HepG2 (cell line): ENCODE data around the gene AEBP1. TPM values are rescaled to one million over a fixed set of nuclear protein-coding genes. Genes with fewer than 3 reads are reported as not detected.

ENCODE experiments used
- ATAC-seq: fragments of 200-7000 bp; cut with Tn5 transposase; 3 replicates; pipeline ENCODE4 v1.9.1; 2020; ENCODE audit warnings: mild to moderate bottlenecking, moderate library complexity
- BruUV-seq: library from RNA; stranded (reverse); fragments of 400-500 nt; replicated peaks from 2 replicates; lab custom pipeline; 2021; lab: Mats Ljungman, UMichigan
- CTCF ChIA-PET: fragments of 300-600 bp; formaldehyde crosslinking; extraction: SDS; loops from one replicate; lab custom pipeline; 2021; ENCODE audit warnings: low total read pairs, inconsistent platforms, low intra/inter-chr PET ratio; lab: Yijun Ruan, JAX
- POLR2A ChIA-PET: fragments of 350-600 bp; sonication (Branson Sonifier 250); formaldehyde crosslinking; loops from one replicate; lab custom pipeline; 2020; ENCODE audit warnings: antibody characterized with exemption, inconsistent platforms; lab: Yijun Ruan, JAX
- DNase-seq: peaks from one replicate; pipeline ENCODE4 v3.0.0-alpha.2; 2015; ENCODE audit warnings: low spot score
- FAIRE-seq: peaks from 3 replicates; lab custom pipeline; 2011; peaks lifted over from hg19 to GRCh38; lab: Jason Lieb, UNC
- H2AFZ ChIP-seq: one replicate; pipeline ENCODE4 v1.6.1; 2011; ENCODE audit warnings: low read length, inconsistent platforms
- H3K27ac ChIP-seq: fragments of 300-600 bp; 3 replicates; pipeline ENCODE4 v1.8.0; 2011; ENCODE audit warnings: mixed run types, mild to moderate bottlenecking, mixed read lengths, low read length, inconsistent platforms; ENCODE audit not compliant: insufficient read depth; ENCODE audit errors: extremely low read length
- H3K27me3 ChIP-seq, 2 experiments: fragments of 200-600 bp in 1 of 2; 2 replicates in 1 of 2; 3 replicates in 1 of 2; pipeline versions ENCODE4 v1.6.0 to v1.8.0; 2011; ENCODE audit warnings: low read length in 2 of 2, mild to moderate bottlenecking in 2 of 2, moderate library complexity in 2 of 2, inconsistent platforms in 1 of 2; ENCODE audit not compliant: insufficient read depth in 2 of 2, control insufficient read depth in 1 of 2
- H3K36me3 ChIP-seq, 2 experiments: fragments of 200-600 bp in 1 of 2; replicated peaks in 1 of 2; 2 replicates in 1 of 2; 3 replicates in 1 of 2; pipeline versions ENCODE4 v1.5.1 to v1.8.0; 2011; ENCODE audit warnings: low read length in 2 of 2, inconsistent platforms in 1 of 2; ENCODE audit not compliant: insufficient read depth in 2 of 2, control insufficient read depth in 1 of 2
- H3K4me1 ChIP-seq: 2 replicates; pipeline ENCODE4 v1.5.1; 2012; ENCODE audit warnings: low read length, inconsistent platforms; ENCODE audit not compliant: insufficient read depth
- H3K4me2 ChIP-seq: 2 replicates; pipeline ENCODE4 v1.6.0; 2011; ENCODE audit warnings: low read depth, low read length, inconsistent platforms
- H3K4me3 ChIP-seq, 3 experiments: fragments of 200-600 bp in 1 of 3; sonication (generic), shearing (Covaris generic) in 1 of 3; replicated peaks in 1 of 3; 2 replicates each; pipeline ENCODE4 v1.5.1; 2011 to 2016; ENCODE audit warnings: low read length in 3 of 3, inconsistent platforms in 2 of 3, low read depth in 2 of 3, mild to moderate bottlenecking in 2 of 3, control low read depth in 1 of 3, mixed read lengths in 1 of 3; ENCODE audit not compliant: insufficient read depth in 1 of 3
- H3K79me2 ChIP-seq: one replicate; pipeline ENCODE4 v1.6.1; 2011; ENCODE audit warnings: low read length, inconsistent platforms; ENCODE audit not compliant: insufficient read depth
- H3K9ac ChIP-seq: 2 replicates; pipeline ENCODE4 v1.6.0; 2011; ENCODE audit warnings: mild to moderate bottlenecking, low read depth, low read length, inconsistent platforms; ENCODE audit not compliant: insufficient read depth
- H3K9me3 ChIP-seq: 2 replicates; pipeline ENCODE4 v1.5.1; 2012; ENCODE audit warnings: mild to moderate bottlenecking, low read length
- H4K20me1 ChIP-seq: 2 replicates; pipeline ENCODE4 v1.6.0; 2011; ENCODE audit warnings: inconsistent platforms, mild to moderate bottlenecking, low read length, moderate library complexity; ENCODE audit not compliant: insufficient read depth
- HMG20B ChIP-seq: conservative IDR thresholded peaks from 2 replicates; pipeline ENCODE4 v1.6.1; 2016; ENCODE audit warnings: missing genetic modification reagents, missing compliant biosample characterization
- NCOA1 ChIP-seq: sonication (generic); formaldehyde crosslinking; IDR thresholded peaks from 2 replicates; pipeline ENCODE4 v1.9.0; 2021; ENCODE audit warnings: missing genetic modification reagents
- TAF15 ChIP-seq: fragments of 200-400 bp; formaldehyde crosslinking; IDR thresholded peaks from one replicate; pipeline ENCODE4 v1.6.1; 2018; ENCODE audit warnings: mild to moderate bottlenecking, low read depth, low read length; ENCODE audit not compliant: poor library complexity, severe bottlenecking
- ZKSCAN1 ChIP-seq: fragments of 150-350 bp; IDR thresholded peaks from 2 replicates; pipeline ENCODE4 v1.6.1; 2014; ENCODE audit warnings: low read length
- WGBS: methylation state at CpG from one replicate; pipeline ENCODE4 v1.1.6; 2017; ENCODE audit warnings: low lambda C conversion rate; 5-methylcytosine and 5-hydroxymethylcytosine counted together
- in situ Hi-C: cut with HindIII; loops from 2 replicates; pipeline ENCODE4 v1.10.0; 2017; ENCODE audit warnings: low pct_unique_long_range_greater_than_20kb; ENCODE audit not compliant: extremely low pct_ligation_motif_present
- intact Hi-C: fragments of 100-400 bp; cut with micrococcal nuclease; formaldehyde crosslinking; loops from one replicate; pipeline ENCODE4 v1.10.0; 2022; ENCODE audit not compliant: unreplicated experiment
- polyA plus RNA-seq, 8 experiments: library from polyadenylated mRNA; depleted of rRNA in 3 of 8; stranded (reverse) in 7 of 8; unstranded in 1 of 8; fragments of >200 nt; fragmentation: Illumina TruSeq in 4 of 8; extraction: Trizol in 4 of 8; gene quantifications; 2 replicates each; pipeline versions ENCODE4 v1.2.1 to v1.2.3, GENCODE V29; 2011 to 2016; ENCODE audit warnings: low read depth in 4 of 8, missing spikeins in 1 of 8, mixed read lengths in 1 of 8; ENCODE audit not compliant: insufficient read depth in 1 of 8
- total RNA-seq, 5 experiments: library from RNA; depleted of rRNA; stranded (reverse); fragments of >200 nt; fragmentation: Illumina TruSeq; extraction: Trizol; gene quantifications; 2 replicates each; pipeline ENCODE4 v1.2.3, GENCODE V29; 2016; ENCODE audit warnings: low read depth in 1 of 5
- TF ChIP-seq, protein P1 (sequence below), 2 experiments: IDR thresholded peaks; 2 replicates each; pipeline ENCODE4 v1.6.1; 2011 to 2012; ENCODE audit warnings: low read length in 2 of 2, borderline replicate concordance in 1 of 2, low read depth in 1 of 2, mild to moderate bottlenecking in 1 of 2, moderate library complexity in 1 of 2
- TF ChIP-seq, protein P2 (sequence below): sonication (generic); formaldehyde crosslinking; conservative IDR thresholded peaks from 2 replicates; pipeline ENCODE4 v1.4.0; 2020; ENCODE audit warnings: missing genetic modification reagents
- TF ChIP-seq, protein P3 (sequence below): sonication (generic); formaldehyde crosslinking; IDR thresholded peaks from 2 replicates; pipeline ENCODE4 v1.4.0; 2020; ENCODE audit warnings: mild to moderate bottlenecking, missing genetic modification reagents, borderline replicate concordance
- TF ChIP-seq, protein P4 (sequence below): sonication (generic); formaldehyde crosslinking; IDR thresholded peaks from 2 replicates; pipeline ENCODE4 v1.5.1; 2020; ENCODE audit warnings: mild to moderate bottlenecking, missing genetic modification reagents

AEBP1 gene
- total and polyA plus RNA-seq, 2 of the 13 experiments (the other 11 are each of a cell fraction or from before 2014, with no cell fraction given) = 0.22 to 0.55 TPM

DNA sequence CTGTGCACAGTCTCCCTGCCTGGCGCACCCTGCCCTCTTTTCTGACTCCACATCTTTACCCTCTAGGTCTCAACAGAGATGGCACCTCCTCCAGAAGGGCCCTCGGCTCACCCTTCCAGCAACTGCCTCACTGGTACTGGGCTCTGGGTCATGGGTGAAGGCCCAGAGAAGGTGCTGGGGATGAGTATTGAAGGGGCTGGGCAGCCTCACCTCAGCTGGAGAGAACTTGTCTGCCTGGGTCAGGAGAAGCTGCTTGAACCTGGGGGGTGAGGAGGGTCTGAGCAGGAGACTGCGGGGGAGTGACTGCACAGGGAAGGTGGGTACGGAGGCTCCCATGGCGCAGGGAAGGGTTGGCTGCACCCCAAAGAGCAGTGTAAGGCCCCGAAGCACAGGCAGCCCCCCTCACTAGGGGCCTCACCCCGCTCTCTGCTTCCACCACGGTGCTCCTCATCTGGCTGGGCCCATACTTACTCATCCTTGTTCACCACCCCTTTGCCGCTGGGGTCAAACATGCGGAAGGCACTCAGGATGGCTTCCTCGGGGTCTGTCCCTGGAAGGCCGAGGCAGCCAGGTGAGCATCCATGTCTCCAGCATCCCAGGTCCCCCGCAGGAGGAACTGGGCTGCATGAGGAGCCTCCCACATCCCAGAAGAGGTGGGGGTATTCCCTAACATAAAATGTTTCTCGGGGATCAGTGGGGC is 35.3 kb downstream of the AEBP1 start (continued):
- TF ChIP-seq, protein P1, sequence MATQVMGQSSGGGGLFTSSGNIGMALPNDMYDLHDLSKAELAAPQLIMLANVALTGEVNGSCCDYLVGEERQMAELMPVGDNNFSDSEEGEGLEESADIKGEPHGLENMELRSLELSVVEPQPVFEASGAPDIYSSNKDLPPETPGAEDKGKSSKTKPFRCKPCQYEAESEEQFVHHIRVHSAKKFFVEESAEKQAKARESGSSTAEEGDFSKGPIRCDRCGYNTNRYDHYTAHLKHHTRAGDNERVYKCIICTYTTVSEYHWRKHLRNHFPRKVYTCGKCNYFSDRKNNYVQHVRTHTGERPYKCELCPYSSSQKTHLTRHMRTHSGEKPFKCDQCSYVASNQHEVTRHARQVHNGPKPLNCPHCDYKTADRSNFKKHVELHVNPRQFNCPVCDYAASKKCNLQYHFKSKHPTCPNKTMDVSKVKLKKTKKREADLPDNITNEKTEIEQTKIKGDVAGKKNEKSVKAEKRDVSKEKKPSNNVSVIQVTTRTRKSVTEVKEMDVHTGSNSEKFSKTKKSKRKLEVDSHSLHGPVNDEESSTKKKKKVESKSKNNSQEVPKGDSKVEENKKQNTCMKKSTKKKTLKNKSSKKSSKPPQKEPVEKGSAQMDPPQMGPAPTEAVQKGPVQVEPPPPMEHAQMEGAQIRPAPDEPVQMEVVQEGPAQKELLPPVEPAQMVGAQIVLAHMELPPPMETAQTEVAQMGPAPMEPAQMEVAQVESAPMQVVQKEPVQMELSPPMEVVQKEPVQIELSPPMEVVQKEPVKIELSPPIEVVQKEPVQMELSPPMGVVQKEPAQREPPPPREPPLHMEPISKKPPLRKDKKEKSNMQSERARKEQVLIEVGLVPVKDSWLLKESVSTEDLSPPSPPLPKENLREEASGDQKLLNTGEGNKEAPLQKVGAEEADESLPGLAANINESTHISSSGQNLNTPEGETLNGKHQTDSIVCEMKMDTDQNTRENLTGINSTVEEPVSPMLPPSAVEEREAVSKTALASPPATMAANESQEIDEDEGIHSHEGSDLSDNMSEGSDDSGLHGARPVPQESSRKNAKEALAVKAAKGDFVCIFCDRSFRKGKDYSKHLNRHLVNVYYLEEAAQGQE (IDR thresholded peaks at IDR 0.05; ENCODE audit: borderline replicate concordance in 1 of 2, low read depth in 1 of 2, low read length in 2 of 2) = no peak
- TF ChIP-seq, all 625 proteins: peak for 0

DNA sequence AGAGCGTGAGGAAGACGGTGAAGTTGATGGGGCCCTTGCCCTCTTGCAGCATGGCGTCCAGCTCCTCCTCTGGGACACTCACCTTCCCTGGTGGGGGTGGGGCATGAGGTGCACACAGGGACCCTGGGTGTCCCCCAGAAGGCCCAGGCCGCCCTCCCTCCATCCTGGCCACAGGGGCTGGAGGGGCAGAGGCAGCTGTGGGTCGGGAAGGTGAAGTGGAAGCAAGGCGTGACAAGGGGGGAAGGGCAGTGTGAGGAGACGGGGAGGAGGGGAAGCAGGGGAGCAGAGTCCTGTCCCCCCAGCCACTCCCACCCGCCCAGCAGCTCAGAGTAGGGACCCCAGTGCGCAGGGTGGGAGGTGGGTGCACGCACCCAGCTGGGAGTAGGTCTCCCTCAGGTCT is 36.2 kb downstream of the AEBP1 start:
- Histone ChIP-seq H2AFZ (no peak overlapping the region), H4K20me1 (no peaks in the 10 kb centered on the region), H3K4me1 (no peaks in the 10 kb centered on the region), H3K9ac (no peak overlapping the region), H3K27me3 (peaks cover 0 to 3% of the 10 kb centered on the region in 2 experiments; a peak in 1 of 5 replicates), H3K79me2 (no peaks in the 10 kb centered on the region), H3K4me3 (no peak overlapping the region), H3K36me3 (no peaks in the 10 kb centered on the region), H3K9me3 (no peaks in the 10 kb centered on the region), H3K27ac (no peak overlapping the region), H3K4me2 (no peak overlapping the region)
- BruUV-seq = no TSS peak
- in situ Hi-C loops (no loop called here), intact Hi-C loops (no loop called here)
- 32% methylated on average over 9 of the region's 10 CpGs for WGBS
- ChIA-PET CTCF (no interaction called here), POLR2A (no interaction called here)
- ATAC-seq (no peak), DNase-seq (no peak), FAIRE-seq (no peak)
- TF ChIP-seq TAF15 (no peak), ZKSCAN1 (no peak), NCOA1 (no peak), HMG20B (CRISPR knock-in tag) (no peak)
- TF ChIP-seq, protein P2, sequence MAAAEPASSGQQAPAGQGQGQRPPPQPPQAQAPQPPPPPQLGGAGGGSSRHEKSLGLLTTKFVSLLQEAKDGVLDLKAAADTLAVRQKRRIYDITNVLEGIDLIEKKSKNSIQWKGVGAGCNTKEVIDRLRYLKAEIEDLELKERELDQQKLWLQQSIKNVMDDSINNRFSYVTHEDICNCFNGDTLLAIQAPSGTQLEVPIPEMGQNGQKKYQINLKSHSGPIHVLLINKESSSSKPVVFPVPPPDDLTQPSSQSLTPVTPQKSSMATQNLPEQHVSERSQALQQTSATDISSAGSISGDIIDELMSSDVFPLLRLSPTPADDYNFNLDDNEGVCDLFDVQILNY (CRISPR knock-in tag) = no peak
- TF ChIP-seq, protein P3, sequence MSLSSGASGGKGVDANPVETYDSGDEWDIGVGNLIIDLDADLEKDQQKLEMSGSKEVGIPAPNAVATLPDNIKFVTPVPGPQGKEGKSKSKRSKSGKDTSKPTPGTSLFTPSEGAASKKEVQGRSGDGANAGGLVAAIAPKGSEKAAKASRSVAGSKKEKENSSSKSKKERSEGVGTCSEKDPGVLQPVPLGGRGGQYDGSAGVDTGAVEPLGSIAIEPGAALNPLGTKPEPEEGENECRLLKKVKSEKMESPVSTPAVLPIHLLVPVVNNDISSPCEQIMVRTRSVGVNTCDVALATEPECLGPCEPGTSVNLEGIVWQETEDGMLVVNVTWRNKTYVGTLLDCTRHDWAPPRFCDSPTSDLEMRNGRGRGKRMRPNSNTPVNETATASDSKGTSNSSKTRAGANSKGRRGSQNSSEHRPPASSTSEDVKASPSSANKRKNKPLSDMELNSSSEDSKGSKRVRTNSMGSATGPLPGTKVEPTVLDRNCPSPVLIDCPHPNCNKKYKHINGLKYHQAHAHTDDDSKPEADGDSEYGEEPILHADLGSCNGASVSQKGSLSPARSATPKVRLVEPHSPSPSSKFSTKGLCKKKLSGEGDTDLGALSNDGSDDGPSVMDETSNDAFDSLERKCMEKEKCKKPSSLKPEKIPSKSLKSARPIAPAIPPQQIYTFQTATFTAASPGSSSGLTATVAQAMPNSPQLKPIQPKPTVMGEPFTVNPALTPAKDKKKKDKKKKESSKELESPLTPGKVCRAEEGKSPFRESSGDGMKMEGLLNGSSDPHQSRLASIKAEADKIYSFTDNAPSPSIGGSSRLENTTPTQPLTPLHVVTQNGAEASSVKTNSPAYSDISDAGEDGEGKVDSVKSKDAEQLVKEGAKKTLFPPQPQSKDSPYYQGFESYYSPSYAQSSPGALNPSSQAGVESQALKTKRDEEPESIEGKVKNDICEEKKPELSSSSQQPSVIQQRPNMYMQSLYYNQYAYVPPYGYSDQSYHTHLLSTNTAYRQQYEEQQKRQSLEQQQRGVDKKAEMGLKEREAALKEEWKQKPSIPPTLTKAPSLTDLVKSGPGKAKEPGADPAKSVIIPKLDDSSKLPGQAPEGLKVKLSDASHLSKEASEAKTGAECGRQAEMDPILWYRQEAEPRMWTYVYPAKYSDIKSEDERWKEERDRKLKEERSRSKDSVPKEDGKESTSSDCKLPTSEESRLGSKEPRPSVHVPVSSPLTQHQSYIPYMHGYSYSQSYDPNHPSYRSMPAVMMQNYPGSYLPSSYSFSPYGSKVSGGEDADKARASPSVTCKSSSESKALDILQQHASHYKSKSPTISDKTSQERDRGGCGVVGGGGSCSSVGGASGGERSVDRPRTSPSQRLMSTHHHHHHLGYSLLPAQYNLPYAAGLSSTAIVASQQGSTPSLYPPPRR (CRISPR knock-in tag) = no peak
- TF ChIP-seq, protein P4, sequence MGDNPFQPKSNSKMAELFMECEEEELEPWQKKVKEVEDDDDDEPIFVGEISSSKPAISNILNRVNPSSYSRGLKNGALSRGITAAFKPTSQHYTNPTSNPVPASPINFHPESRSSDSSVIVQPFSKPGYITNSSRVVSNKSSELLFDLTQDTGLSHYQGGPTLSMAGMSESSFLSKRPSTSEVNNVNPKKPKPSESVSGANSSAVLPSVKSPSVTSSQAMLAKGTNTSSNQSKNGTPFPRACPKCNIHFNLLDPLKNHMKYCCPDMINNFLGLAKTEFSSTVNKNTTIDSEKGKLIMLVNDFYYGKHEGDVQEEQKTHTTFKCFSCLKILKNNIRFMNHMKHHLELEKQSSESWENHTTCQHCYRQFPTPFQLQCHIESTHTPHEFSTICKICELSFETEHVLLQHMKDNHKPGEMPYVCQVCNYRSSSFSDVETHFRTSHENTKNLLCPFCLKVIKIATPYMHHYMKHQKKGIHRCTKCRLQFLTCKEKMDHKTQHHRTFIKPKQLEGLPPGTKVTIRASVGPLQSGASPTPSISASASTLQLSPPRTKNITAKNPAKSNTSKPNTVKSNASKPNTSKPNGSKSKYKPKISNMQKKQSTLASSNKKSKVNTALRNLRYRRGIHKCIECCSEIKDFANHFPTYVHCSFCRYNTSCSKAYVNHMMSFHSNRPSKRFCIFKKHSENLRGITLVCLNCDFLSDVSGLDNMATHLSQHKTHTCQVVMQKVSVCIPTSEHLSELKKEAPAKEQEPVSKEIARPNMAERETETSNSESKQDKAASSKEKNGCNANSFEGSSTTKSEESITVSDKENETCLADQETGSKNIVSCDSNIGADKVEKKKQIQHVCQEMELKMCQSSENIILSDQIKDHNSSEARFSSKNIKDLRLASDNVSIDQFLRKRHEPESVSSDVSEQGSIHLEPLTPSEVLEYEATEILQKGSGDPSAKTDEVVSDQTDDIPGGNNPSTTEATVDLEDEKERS (CRISPR knock-in tag) = no peak
